Fibroblast of mammary gland (primary cell): ENCODE data around the gene SPTBN5.

Source experiments
- DNase-seq: peaks from one replicate; pipeline ENCODE4 v3.0.0-alpha.2; 2010; ENCODE audit warnings: low read depth
- H3K4me3 ChIP-seq: 2 replicates; pipeline ENCODE4 v1.5.1; 2011; ENCODE audit warnings: low read depth, mild to moderate bottlenecking, low read length, moderate library complexity; ENCODE audit not compliant: control insufficient read depth
- CTCF ChIP-seq: conservative IDR thresholded peaks from 2 replicates; pipeline ENCODE4 v1.5.1; 2011; ENCODE audit warnings: low read depth, low read length, inconsistent platforms; ENCODE audit not compliant: control insufficient read depth, insufficient read depth

The SPTBN5 gene

DNA sequence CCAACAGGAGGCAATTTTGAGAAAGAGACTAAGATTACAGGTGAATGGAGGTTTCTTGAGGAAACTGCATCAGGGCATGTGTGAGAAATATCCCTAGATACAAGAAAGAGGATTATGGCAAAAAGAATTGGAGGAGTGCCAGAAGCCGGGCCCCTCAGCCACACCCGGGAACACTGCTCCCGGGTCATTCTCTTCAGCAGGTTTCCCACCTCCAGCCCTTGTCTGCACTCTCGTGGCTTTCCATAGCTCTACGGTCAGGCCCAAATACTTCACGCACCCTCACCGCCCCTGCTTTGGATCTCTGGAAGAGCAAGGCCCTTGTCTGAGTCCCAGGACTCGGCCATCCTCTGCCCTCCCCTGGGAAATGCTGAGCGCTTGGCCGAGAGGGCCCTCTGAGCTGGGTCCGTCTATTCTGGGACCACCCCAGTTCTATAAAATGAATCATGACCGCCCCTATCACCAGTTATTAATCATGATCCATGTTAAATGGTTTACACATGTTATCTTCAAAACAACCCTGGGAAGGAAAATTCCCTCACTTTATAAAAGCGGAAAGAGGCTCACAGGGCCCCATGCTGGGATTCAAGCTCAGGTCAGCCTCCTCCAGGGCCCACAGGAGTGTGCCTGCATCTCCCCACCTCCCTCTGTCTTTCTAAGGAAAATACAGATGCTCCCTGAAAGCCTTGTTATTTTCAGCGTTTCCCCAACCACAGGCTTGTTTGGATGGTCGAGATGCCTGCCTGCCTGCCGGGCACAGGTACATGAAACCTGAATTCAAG is 38.8 kb upstream of the SPTBN5 start:
- TF ChIP-seq CTCF = no peak
- DNase-seq = no peak
- H3K4me3 ChIP-seq = no peak overlapping the region

DNA sequence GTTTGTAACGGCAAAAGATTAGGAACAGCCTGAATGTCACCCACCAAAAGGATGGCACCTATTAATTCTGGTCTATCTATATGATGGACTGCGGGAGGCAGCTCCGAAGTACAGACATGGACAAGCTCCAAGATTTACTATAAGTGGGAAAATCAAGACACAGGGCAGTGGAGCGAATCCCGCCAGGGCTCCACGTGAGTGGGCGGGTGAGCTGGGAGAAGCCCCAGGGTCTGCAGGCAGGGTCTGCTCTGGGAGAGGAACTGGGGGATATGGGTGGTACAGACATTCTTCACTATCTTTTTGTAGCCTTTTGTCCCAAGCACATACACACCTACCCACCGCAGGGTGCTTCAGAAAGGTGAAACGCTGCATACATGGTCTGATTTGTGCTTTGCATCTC is 38.2 kb upstream of the SPTBN5 start:
- no peak for DNase-seq
- H3K4me3 ChIP-seq = no peak overlapping the region
- TF ChIP-seq CTCF = no peak

DNA sequence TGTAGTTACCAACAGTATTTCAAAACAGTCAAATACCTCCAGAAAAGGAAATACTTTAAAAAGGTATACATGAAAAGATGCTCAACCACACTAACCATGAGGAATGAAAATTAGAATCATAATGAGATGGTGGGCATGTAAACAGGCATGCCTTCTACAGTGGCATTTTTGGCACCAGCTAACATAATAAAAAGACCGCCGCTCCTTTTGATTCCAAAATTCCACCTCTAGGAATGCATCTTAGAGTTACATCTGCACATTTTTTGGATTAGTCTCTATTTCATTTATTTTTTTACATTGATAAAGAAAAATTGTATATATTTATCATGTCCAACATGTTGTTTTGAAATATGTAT is 37.0 kb upstream of the SPTBN5 start:
- TF ChIP-seq CTCF = no peak
- no peak for DNase-seq
- no peak overlapping the region for H3K4me3 ChIP-seq

GRCh38 chr15:41930221-41930866 is 36.5 kb upstream of the SPTBN5 start:
- DNase-seq = peak; percentile 96

GRCh38 chr15:41928637-41929620 is 35.1 kb upstream of the SPTBN5 start:
- TF ChIP-seq CTCF = no peak
- DNase-seq = no peak
- H3K4me3 ChIP-seq = no peak overlapping the region

More at GRCh38 chr15:41930221-41930866, 36.5 kb upstream of the SPTBN5 start:
- TF ChIP-seq CTCF = peak; percentile 26
- no peak overlapping the region for H3K4me3 ChIP-seq

DNA sequence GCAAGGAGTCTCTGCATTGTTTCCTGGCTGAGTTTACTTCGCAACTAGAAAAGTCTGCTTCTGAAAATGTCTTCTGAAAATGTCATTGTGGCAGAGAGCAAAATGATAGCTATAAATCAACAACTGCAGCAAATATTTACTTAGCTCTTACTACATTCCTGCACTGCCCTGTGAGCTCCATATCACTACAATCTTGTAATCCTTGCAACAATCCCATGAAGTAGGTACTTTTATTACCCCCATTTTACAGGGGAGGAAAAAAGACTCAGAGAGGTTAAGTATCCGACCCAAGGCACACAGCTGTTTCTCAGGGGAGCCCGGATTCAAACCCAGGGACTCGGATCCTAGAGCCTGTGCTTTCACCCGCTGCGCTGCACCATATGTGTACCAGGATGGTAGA is 34.2 kb upstream of the SPTBN5 start:
- TF ChIP-seq CTCF = no peak
- H3K4me3 ChIP-seq = no peak overlapping the region
- DNase-seq = no peak
